ENCODE data around the gene LMOD1.
A peak's percentile ranks its signal among the peaks of the same experiment; 100 is the strongest.
"Not testable (repeated sequence)": the region's sequence is repeated elsewhere in the genome, so short reads cannot be mapped to it uniquely, and the experiment has no call there.

LMOD1 gene

GRCh38 chr1:201890806-201891450 lies 55.4 kb downstream of the LMOD1 start:
- no peak for DNase-seq

- no peak for DNase-seq
Measured at GRCh38 chr1:201890223-201890622, 56.1 kb downstream of the LMOD1 start.

GRCh38 chr1:201889090-201889968 lies 57.0 kb downstream of the LMOD1 start:
- DNase-seq, result no peak

- peak; percentile 84 for DNase-seq
Measured at GRCh38 chr1:201888282-201889089, 57.9 kb downstream of the LMOD1 start, which contains the start of gene SHISA4. Gene SHISA4 (plus strand): TSS chr1:201888898. CDS start chr1:201888995, 97 bp downstream.

GRCh38 chr1:201887116-201887866 lies 59.1 kb downstream of the LMOD1 start:
- DNase-seq, result no peak

- peak; percentile 23 for DNase-seq
Measured at GRCh38 chr1:201886103-201886885, 60.1 kb downstream of the LMOD1 start.

- peak; percentile 29 for DNase-seq
Measured at GRCh38 chr1:201885531-201886075, 60.7 kb downstream of the LMOD1 start.

- DNase-seq, result no peak
Measured at GRCh38 chr1:201884425-201884824, 61.9 kb downstream of the LMOD1 start.

- DNase-seq, result no peak
Measured at GRCh38 chr1:201883786-201884185, 62.6 kb downstream of the LMOD1 start.

GRCh38 chr1:201883266-201883665 lies 63.1 kb downstream of the LMOD1 start:
- no peak for DNase-seq

- no peak for DNase-seq
Measured at GRCh38 chr1:201882665-201883132, 63.6 kb downstream of the LMOD1 start.

- no peak for DNase-seq
Measured at GRCh38 chr1:201881617-201882016, 64.7 kb downstream of the LMOD1 start.

GRCh38 chr1:201880928-201881571 lies 65.3 kb downstream of the LMOD1 start:
- DNase-seq, result no peak

GRCh38 chr1:201877877-201878401 lies 68.4 kb downstream of the LMOD1 start:
- no peak for DNase-seq

- DNase-seq, result no peak
Measured at GRCh38 chr1:201876148-201876818, 70.1 kb downstream of the LMOD1 start.

GRCh38 chr1:201874672-201875071 lies 71.7 kb downstream of the LMOD1 start:
- no peak for DNase-seq

GRCh38 chr1:201870397-201870796 lies 76.0 kb downstream of the LMOD1 start:
- DNase-seq, result no peak

- no peak for DNase-seq
Measured at GRCh38 chr1:201861448-201861847, 84.9 kb downstream of the LMOD1 start.

- DNase-seq, result no peak
Measured at GRCh38 chr1:201859424-201859823, 86.9 kb downstream of the LMOD1 start.

GRCh38 chr1:201856722-201857121 lies 89.6 kb downstream of the LMOD1 start:
- DNase-seq, result not testable (repeated sequence)

Data from right forelimb (tissue), 1 donor.